ENCODE results near the gene RBMS3.

DNA sequence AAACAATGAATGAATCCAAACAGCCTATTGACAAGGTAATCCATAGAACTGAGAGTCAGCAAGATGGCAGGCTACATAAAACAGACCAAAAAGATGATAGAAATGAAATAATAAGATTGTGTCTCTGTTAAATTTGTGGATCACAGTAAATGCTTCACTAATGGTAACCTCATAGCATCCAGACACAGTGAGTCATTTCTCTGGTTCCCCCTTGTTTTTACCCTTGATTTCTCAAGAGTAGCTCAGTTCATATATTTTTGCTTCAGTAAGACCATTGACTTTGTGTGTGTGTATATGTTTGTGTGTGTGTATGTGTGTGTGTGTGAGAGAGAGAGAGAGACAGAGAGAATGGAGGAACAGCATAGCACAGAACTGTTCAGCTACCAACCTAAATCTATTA is 546.9 kb downstream of the RBMS3 start:
- TF ChIP-seq, protein P1, sequence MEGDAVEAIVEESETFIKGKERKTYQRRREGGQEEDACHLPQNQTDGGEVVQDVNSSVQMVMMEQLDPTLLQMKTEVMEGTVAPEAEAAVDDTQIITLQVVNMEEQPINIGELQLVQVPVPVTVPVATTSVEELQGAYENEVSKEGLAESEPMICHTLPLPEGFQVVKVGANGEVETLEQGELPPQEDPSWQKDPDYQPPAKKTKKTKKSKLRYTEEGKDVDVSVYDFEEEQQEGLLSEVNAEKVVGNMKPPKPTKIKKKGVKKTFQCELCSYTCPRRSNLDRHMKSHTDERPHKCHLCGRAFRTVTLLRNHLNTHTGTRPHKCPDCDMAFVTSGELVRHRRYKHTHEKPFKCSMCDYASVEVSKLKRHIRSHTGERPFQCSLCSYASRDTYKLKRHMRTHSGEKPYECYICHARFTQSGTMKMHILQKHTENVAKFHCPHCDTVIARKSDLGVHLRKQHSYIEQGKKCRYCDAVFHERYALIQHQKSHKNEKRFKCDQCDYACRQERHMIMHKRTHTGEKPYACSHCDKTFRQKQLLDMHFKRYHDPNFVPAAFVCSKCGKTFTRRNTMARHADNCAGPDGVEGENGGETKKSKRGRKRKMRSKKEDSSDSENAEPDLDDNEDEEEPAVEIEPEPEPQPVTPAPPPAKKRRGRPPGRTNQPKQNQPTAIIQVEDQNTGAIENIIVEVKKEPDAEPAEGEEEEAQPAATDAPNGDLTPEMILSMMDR (IDR thresholded peaks at IDR 0.05) = no peak
- TF ChIP-seq POLR2AphosphoS5 (IDR thresholded peaks at IDR 0.05) (no peak), POLR2A (IDR thresholded peaks at IDR 0.05) (no peak)

Measured in upper lobe of left lung (tissue), 4 donors.